Iris pigment epithelial cell (primary cell): ENCODE results near the gene ABL1.

Source experiments
- DNase-seq: peaks from one replicate; pipeline ENCODE4 v3.0.0-alpha.2; 2011; ENCODE audit warnings: low read depth

The ABL1 gene

GRCh38 chr9:130919559-130920145, 84.6 kb downstream of the ABL1 start:
- DNase-seq = no peak

DNA sequence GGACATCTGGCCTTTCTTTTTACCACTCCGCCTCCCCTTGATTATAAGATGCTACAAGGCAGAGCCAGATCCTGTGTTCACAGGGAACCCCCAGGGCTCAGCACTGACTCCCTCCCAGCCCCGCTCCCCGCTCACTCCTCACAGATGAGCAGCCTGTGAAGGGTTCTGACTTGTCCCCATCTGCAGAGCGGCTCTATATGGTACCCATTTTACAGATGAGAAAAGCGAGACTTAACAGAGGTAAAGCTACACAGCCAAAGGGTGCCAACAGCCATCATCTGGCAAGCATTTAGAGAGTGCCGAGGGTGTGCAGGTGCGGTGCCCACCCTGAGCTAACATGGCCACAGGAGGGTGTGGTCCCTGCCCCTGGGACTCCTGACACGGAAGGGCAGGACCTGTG, 85.2 kb downstream of the ABL1 start:
- DNase-seq = no peak

DNA sequence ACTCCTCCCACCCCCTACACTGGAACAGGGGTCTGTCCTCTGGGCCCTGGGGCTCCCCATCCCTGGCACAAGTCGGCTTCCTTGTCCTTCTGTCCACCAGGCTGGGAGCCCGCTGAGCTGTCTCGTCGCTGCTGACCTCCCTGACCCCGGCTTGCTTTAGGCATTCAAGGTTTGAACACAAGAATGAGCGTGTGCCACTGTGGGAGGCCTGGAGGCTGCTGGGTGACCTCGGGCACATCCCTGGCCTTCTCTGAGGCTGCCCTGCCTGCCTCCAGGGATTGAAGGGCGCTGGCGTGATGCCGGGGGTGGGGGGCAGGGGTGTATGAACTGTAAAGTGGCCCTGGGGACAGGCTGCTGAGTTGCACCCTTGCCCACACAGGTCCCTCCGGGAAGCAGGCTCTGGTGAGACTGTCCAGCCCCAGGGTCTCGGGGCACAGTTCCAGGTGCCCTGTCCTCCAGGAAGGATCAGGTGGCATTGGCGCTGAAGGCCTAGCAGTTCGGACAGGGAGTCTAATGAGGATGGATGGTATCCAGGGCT, 85.8 kb downstream of the ABL1 start:
- no peak for DNase-seq

DNA sequence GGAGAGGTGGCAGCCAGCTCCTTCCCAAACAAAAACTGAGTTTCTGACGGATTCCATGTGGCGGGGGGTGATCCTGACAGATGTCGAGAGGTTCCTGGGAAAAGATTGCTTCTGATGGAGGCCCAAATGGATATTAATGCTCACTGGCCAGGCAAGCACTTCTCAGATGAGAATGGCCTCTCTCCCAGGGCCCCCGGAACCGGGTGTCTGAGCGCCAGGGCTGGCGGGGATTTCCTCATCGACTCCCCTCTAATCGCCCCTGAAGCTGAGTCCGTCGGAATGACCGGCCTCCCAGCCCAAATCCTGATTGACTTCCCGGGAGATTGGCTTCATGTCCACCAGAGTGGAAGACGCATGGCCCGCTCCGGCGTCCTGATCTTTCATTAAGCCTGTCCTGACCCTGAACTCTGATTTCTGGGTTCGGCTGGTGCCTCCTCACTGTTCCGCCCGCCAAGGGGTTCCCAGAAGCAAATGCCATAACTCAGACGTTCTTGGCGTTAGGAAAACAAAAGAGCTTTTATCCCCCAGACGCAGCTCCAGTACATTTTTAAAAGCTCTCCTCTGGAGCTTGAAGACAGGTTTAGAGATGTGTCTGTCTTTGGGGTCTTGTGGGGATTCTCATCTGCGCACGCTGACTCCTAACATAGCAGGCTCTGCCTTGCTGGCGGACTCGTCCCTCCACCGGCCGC, 86.4 kb downstream of the ABL1 start:
- DNase-seq = no peak

DNA sequence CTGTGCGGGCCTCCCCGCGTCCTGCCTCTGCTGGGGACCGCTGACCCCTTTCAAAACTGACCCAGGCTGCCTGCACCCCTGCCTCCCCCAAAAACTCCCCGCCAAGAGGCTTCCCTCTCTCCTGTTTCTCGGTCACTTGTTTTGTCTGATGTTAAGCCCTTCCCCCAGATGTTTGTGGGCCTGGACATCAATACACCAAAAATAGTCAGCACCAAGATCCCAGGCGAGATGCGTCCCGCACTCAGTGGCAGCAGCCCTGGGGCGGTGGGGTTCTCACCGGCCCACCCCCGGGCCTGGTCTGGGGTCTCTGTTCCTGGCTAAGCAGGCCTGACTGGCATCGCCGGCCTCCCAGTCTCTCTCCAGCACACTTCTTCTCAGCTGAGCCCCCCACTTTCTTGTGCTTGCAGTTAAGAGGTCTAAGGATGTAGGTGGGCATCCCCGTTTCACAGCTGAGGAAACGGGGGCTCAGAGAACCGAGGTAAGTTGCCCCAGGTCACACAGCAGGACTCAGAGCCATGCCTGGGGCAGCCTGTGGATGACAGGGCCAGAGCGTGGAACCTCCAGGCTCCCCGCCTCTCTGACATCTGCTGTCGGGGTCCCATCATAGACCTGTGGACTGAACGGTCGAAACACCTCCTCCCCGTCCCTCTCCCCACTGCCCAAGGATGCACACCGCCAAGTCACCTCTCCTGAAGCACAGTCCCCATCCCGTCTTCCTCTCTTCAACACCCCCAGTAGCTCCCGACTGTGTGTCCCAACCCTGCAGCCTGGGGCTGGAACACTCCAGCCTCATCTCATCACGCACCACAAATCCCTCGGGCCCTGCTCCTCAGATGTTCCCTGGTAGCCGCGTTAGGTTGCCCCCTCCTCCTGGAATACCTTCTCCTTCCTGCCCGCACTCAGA, 87.2 kb downstream of the ABL1 start:
- DNase-seq = no peak

DNA sequence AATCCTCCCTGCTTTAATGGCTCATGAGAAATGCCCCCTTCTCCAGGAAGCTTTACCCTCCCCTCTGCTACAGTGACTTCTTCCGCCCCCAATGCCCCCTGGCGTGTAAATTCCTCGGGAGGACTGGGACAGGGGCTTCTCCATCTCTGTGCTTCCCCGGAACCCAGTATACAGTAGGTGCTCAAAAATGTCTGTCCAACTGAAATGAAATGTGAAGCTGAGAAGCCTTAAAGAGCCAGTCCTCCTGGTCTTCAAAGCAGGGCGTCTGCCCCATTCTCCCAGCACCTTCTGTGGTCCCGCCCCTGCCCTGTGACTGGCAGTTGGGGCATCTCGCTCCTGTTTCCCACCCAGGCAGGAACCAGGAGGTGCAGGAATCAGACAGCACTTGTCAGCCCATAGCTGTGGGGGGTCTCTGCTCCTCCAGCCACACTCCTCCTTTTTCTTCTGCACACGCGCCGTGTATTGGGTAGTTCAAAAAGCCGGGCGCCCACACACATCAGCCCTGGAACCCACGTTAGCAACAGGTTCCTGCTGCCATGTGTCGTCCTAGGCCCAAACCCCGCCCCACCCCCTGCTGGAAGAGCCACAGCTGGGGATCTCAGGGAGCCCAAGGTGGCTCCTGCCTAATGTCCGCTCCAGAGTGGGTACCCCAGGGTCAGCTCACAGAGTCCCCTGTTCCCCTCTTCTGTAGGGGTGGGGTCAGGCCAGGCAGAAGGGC, 88.0 kb downstream of the ABL1 start:
- no peak for DNase-seq

DNA sequence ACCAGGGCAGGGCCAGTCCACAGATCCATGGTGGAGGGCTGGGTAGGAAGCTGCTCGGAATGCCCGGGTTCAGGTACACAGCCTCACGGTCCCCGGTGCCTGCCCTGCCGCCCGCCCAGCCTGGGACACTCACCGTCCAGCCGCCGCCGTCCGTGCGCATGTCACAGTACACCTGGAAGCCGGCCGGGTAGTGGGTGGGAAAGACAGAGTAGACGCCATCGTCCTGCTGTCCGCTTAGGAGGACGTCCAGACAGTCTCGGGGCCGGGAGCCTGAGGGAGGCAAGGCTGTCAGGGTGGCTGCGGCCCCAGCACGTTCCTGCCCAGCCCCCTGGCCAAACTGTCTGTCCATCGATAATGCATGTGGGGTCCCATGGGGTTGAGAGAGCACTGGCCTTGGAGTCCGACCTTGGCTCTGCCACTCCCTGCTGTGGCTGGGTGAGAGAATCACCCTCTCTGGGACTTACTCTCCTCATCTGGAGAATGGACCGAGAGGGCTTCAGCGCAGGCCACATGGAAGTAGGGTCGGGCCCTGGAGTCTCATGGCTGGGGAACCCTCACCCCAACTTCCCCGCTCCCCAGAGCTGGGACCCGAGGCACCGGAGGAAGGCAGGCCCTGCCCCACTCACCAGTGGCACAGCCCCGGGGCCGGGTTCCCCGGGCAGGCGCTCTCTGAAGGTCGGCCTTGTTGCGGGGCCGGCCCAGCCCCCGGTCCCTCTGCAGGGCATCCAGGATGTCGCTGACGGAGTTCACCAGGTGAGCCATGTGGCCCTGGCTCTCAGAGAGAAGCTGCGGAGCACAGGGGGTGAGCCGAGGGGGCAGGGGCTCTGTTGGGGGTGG, 88.8 kb downstream of the ABL1 start:
- no peak for DNase-seq

- no peak for DNase-seq
These were observed 89.4 kb downstream of the ABL1 start for GRCh38 chr9:130924448-130924788.

DNA sequence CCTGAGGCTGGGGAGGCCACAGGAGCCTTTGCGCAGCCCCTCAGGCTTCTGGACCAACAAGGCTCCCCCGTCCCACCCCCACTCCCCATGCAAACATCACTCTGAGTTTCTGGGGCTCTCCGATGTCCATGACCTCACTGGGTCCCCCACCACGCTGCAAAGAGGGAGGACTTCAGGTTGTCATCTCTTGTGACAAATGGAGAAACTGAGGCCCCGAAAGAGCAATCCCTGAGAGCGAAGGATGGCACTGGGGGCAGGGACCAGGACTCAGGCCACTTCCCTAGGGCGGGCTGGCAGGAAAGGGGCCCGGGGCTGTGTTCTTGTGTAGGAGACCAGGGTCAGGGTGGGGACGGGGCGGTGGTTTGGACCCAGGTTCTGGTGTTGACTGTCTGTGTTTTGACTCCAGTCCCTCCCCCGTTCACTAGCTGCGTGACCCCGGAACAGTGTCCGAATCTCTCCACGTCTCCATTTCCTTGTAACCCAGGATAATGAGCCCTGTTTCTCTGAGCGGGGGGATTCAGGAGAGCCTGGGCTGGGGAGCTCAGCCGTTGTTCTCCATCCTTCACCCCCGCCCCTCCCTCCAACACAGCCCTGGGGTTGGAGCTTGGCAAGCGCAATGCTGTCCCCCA, 90.1 kb downstream of the ABL1 start:
- no peak for DNase-seq

GRCh38 chr9:130927338-130927737, 92.3 kb downstream of the ABL1 start:
- no peak for DNase-seq

DNA sequence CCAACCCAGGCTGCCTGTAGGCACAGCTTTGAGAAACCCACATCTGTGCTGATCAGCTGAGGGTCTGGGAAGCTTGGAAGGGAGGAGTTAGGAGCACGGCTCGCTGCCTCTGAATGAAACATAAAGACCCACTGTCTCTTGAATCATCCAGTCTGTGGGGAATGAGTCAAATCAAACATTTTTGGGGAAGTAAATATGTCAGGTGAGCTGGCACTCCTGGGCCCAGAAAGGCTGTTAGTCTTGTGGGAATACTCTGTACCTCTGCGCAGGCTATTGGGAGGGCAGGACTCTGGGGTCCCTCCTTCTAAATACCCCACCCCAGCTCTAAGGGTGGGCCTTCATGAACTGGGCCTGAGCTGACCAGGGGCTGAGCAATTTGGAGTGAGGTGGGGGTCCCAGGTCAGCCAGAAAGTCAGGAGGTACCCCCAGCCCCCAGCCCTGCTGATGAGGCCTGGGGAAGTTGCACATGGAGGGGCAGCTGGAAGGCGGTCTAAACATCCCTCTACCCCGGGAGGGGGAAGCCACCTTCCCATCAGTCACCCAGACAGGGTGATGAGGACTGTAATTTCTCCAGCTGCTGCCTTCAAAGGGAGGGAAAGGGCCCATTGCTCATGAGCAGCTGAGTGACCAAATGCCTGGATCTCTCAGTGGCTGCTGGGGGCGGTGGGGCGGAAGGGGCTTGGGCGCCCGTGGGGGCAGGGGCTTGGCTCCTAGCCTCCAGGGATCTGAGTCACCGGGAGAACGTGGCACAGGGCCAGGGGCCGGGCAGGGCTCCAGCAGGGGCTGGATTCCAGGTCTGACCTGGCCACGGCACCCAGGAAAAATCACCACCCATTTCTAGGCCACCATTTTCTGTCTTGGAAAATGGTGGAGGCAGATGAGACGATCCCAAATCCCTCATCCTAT, 93.2 kb downstream of the ABL1 start:
- peak; percentile 60 for DNase-seq

DNA sequence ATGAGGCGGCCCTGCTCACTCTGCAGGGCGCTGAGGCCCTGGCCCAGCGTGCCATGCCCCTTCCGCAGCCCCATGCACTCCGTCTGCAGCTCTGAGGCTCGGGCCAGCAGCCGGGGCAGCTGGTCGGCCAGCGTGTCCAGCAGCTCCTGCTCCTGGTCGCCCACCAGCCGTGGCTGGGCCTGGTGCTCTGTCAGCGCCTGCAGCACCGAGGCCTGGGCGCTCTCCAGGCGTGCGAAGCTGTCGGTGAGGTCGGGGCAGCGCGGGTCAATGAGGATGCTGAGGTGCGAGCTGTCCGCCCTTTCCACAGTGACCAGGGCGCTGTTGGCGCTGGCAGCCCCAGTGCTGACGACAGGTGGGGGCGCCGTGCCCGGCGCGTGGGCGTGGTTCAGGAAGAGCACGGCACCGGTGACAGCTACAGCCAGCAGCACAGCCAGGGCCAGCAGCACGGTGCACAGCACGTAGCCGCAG, 94.6 kb downstream of the ABL1 start:
- DNase-seq = no peak

GRCh38 chr9:130930132-130930803, 95.2 kb downstream of the ABL1 start:
- DNase-seq = no peak

DNA sequence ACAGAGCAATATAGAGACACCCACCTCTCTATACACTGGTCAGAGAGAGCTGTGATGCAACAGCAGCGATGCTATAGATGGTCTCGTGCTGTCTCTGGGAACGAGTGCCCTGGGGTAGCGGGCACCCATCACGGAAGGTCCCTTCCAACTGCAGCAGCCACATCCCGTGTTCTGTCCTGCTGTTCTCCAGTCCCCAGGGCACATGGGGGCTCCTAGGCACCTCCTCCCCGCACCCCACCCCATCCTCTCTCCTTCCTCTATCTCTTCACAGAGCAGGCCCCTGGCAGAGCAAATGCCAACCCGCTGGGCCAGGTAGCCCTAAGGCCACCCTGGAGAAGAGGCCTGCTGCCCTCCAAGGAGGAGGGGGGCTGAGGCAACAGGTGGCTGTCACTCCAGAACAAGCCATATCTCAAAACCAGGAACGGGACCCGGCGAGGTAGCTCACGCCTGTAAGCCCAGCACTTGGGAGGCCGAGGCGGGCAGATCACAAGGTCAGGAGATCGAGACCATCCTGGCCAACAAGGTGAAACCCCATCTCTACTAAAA, 95.8 kb downstream of the ABL1 start:
- DNase-seq = no peak

DNA sequence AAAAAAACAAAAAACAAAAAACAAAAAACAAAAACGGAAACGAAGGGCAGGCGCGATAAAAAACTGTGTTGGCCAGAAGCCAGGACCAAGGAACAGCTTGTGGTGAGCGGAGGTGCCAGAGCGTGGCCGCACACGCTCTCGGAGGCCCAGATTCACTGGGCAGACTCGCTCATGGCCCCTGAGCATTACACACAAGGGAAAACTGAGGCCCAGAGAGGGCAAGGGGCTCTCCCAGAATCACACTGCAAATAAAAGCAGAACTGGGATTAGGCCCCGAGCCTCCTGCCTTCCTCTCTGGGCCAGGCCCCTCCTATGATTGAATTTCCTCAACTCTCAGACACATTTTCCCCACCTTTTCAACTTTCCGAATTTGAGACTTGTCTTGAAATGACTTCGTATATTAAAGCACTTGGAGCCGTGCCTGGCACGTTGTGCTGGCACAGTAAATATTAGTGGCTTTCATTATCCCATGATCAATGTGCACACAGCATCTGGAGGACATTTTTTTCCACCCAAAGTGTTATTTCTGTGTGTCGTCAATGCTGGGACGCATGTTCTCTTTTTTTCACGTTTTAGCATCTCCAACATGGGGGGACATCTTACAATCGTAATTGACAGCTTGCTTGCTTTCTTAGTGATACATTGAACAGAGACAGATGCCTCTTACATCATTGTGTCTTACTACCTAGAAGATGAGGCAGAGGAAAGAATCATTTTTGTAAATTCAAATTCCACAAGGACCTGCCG, 96.6 kb downstream of the ABL1 start:
- no peak for DNase-seq

DNA sequence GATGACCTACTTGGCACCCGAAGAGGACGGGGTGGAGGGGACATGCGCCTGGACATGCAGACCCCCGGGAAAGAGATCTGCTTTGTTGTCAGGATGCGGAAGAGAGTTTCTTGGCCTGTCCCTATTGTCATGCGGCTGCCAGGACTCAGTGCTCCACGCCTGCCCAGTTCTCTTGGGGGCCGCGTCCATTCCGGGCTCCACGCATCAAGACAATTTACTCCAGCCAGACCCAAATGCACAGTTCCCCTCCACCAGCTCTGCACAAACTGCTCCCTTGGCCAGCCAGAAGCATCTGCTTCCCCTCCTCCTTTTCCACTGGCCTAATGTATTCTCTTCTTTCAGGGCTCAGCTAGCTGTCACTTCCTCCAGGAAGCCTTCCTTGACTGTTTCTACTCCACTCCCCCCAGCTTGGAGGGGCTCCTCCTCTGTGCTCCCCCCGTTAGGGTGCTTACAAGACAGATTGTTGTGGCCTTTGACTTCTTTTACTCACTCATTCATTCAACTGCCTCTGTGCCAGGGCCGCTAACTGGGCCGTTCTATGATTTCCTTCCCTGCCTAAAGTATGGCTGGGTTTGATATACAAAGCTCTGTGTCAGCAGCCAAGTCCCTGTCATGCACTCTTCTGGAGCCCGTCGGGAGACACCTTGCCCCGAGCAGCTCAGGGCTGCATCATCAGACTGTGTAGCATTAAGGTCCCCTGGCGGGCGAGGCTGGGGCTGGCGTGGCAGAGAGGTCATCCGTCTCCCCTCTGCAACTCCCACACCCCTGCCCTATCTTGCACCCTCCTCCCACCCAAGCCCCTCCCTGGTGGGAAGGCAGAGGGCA, 97.4 kb downstream of the ABL1 start:
- no peak for DNase-seq
